ENCODE data around the gene DSCAML1. TPM values are rescaled to one million over a fixed set of nuclear protein-coding genes. Genes with fewer than 3 reads are reported as not detected.

The DSCAML1 gene
- total RNA-seq, 1 experiment from 2014 or later = 0.15 TPM

DNA sequence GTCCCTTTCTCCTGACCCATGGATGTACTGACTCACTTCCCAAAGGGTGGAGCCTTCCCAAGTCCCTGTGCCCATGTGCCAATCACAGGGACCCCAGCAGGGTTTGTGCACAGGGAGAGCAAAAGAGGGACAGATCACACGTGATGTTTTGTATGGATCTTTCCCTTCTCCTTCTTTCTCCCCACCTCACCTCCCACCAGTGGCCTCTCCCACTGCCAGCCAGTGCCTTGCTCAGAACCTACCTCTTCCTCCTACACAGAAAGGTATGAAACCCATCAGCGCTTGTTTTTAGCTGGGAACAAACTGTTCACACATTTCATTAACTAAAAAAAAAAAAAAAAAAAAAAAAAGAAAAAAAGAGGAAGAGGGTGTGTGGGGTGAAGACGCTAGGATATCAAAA lies 112.9 kb downstream of the DSCAML1 start:
- Histone ChIP-seq H2BK12ac (ENCODE audit: insufficient read length, low read depth, low read length) (no peak overlapping the region), H3K9ac (ENCODE audit: extremely low read depth, insufficient read length, low read length) (no peak overlapping the region), H3K79me2 (ENCODE audit: insufficient read depth, low read length) (no peaks in the 10 kb centered on the region), H2BK15ac (ENCODE audit: low read depth, low read length) (no peak overlapping the region), H3K56ac (ENCODE audit: insufficient read length, low read depth, low read length) (no peak overlapping the region), H3T11ph (ENCODE audit: low read length) (no peak overlapping the region), H2AK5ac (ENCODE audit: insufficient read length, low read length) (no peak overlapping the region), H3K27me3 (ENCODE audit: insufficient read depth, low read length) (no peaks in the 10 kb centered on the region), H3K23ac (ENCODE audit: insufficient read length, low read depth, low read length) (no peak overlapping the region), H3K27ac (ENCODE audit: insufficient read length, low read depth, low read length) (no peak overlapping the region), H4K8ac (replicated peaks; ENCODE audit: insufficient read length, low read depth, low read length) (no peak overlapping the region), H3K4me2 (ENCODE audit: insufficient read depth, insufficient read length, low read length) (no peak overlapping the region), H4K91ac (ENCODE audit: insufficient read length, low read depth, low read length) (no peak overlapping the region), H3K79me1 (ENCODE audit: insufficient read depth, low read depth, low read length, poor library complexity, severe bottlenecking) (no peaks in the 10 kb centered on the region), H4K20me1 (ENCODE audit: control insufficient read depth, insufficient read depth, insufficient read length) (no peaks in the 10 kb centered on the region), H2BK20ac (ENCODE audit: low read depth, low read length, poor library complexity, severe bottlenecking) (no peak overlapping the region), H3K9me3 (ENCODE audit: control insufficient read depth, low read depth, low read length) (no peaks in the 10 kb centered on the region), H2BK5ac (ENCODE audit: insufficient read length, low read length) (no peak overlapping the region), H2BK120ac (ENCODE audit: low read depth, low read length, poor library complexity, severe bottlenecking) (no peak overlapping the region), H3K14ac (ENCODE audit: insufficient read depth, low read length) (no peak overlapping the region), H3K23me2 (ENCODE audit: insufficient read length, low read depth, low read length, poor library complexity, severe bottlenecking) (no peaks in the 10 kb centered on the region), H4K5ac (ENCODE audit: insufficient read length, low read depth, low read length) (no peak overlapping the region), H2AFZ (ENCODE audit: low read length) (no peak overlapping the region), H3K18ac (ENCODE audit: insufficient read length, low read depth, low read length) (no peak overlapping the region), H3K4me1 (ENCODE audit: insufficient read depth, low read length) (peaks cover 9% of the 10 kb centered on the region; the same call in 1 of the 2 replicates), H3K4ac (ENCODE audit: low read depth, low read length) (no peak overlapping the region)
- Mint-ChIP-seq H3K27ac (no peak overlapping the region; a peak in 1 of 7 replicates), H3K4me1 (peaks cover 38 to 43% of the 10 kb centered on the region in 2 experiments), H3K27me3 (ENCODE audit: low read depth) (peaks cover 37% of the 10 kb centered on the region), H3K36me3 (ENCODE audit: insufficient read depth in 1 of 3, low read depth in 3 of 3) (no peaks in the 10 kb centered on the region; a peak in 1 of 7 replicates), H3K4me3 (no peak overlapping the region), H3K9me3 (no peaks in the 10 kb centered on the region; a peak in 1 of 5 replicates)
- WGBS (ENCODE audit: extremely low coverage, insufficient read length, low lambda C conversion rate) = no CpG with 5 or more reads among the region's 3 CpGs
- TF ChIP-seq, protein P1, sequence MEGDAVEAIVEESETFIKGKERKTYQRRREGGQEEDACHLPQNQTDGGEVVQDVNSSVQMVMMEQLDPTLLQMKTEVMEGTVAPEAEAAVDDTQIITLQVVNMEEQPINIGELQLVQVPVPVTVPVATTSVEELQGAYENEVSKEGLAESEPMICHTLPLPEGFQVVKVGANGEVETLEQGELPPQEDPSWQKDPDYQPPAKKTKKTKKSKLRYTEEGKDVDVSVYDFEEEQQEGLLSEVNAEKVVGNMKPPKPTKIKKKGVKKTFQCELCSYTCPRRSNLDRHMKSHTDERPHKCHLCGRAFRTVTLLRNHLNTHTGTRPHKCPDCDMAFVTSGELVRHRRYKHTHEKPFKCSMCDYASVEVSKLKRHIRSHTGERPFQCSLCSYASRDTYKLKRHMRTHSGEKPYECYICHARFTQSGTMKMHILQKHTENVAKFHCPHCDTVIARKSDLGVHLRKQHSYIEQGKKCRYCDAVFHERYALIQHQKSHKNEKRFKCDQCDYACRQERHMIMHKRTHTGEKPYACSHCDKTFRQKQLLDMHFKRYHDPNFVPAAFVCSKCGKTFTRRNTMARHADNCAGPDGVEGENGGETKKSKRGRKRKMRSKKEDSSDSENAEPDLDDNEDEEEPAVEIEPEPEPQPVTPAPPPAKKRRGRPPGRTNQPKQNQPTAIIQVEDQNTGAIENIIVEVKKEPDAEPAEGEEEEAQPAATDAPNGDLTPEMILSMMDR (conservative IDR thresholded peaks at IDR 0.05) = no peak
- no peak for DNase-seq

Measured in H9 (cell line).